Measurements from ENCODE around the gene PCYT1A. TPM values are rescaled to one million over a fixed set of nuclear protein-coding genes. Genes with fewer than 3 reads are reported as not detected.
"Not testable (repeated sequence)": the region's sequence is repeated elsewhere in the genome, so short reads cannot be mapped to it uniquely, and the experiment has no call there.

PCYT1A gene
- polyA plus RNA-seq, 12 donors: 37.1 to 49.7 (median 43.6) TPM; not detected in 1

- no peak for DNase-seq
Observed at GRCh38 chr3:196216681-196217211, 70.8 kb downstream of the PCYT1A start.

- no peak for DNase-seq
Observed at GRCh38 chr3:196216089-196216564, 71.4 kb downstream of the PCYT1A start, which contains the start of gene SLC51A. Gene SLC51A, plus strand, starts transcription at chr3:196216534. Its CDS starts 179 bp downstream, at chr3:196216713.

- DNase-seq: no peak
Observed at GRCh38 chr3:196215493-196216020, 72.0 kb downstream of the PCYT1A start.

DNA sequence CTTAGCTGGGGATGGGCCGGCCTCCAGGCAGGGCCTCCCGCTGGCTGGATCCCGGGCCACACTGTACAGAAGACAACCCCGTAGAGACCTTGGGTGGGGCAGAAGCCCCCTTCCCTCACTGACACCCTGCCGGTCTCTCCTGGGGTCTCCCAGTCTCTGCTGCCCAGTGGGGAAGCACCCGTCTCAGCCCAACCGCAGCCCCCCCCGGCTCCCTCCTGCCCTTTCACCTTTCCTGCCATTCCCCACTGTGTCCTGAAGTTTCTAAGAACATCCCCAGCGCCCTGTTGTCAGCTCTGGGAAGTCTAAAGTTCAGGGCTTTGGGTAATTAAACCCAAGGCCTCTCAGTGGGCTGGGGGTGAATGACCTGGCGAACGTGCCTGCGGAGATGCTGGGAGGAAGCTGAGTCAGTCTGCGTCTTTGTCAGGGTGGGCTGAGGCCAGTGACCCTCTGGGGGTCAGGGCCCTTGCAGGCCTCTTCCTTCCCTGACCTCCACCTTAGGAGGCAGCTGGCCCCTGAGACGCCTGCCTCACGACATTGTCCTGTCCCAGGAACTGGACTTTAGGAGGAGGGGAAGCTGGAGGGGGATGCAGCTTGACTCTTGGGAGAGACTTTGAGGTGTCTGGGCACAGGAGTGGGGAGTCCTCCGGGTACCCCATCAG is 72.6 kb downstream of the PCYT1A start:
- no peak for DNase-seq

DNA sequence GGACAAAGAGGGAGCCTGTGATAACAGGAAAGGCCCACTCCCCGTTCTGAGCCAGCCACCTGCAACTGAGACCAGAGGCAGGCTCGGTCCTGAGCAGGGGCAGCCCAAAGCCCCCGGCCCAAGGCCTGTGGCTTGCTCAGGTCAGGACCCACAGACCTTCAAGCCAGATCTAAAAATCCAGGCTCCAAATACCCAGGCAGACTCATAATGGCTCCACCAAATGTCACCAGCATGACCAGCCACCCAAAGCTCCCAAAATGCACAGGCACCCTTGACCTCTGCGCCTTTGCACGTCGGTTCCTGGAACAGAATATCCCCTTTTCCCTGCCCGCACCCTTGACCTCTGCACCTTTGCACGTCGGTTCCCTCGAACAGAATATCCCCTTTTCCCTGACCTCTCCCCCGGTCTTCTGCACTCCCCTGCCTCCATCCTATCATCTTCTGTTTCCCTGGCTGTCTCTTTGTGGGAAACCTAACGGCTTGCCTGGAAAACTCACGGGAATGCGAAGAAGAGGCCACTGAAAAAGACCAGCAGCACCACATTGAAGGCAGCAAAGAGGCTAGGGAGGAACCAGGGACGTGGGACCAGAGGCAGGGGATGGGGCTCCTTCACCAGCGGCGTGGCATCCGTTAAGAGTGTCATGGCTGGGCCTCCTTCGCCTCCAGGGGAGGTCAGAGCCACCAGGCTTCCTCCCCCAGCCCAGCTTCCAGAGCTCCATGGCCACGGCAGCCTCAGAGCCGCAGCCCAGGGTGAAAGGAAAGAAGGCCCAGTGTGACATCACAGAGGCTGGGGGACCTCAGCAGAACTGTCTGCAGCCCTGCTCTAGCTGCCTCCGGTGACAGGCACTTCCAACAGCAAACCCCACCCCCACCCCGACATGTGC is 76.6 kb downstream of the PCYT1A start, which contains the start of gene ZDHHC19:
ZDHHC19 (minus strand) TSS at position 728 of the 884 bp plus-strand sequence; CDS start at position 643, 85 bp downstream.
- no peak for DNase-seq

- DNase-seq: not testable (repeated sequence)
Observed at GRCh38 chr3:196209944-196210672, 77.4 kb downstream of the PCYT1A start.

GRCh38 chr3:196208942-196209695 is 78.4 kb downstream of the PCYT1A start:
- DNase-seq: no peak

DNA sequence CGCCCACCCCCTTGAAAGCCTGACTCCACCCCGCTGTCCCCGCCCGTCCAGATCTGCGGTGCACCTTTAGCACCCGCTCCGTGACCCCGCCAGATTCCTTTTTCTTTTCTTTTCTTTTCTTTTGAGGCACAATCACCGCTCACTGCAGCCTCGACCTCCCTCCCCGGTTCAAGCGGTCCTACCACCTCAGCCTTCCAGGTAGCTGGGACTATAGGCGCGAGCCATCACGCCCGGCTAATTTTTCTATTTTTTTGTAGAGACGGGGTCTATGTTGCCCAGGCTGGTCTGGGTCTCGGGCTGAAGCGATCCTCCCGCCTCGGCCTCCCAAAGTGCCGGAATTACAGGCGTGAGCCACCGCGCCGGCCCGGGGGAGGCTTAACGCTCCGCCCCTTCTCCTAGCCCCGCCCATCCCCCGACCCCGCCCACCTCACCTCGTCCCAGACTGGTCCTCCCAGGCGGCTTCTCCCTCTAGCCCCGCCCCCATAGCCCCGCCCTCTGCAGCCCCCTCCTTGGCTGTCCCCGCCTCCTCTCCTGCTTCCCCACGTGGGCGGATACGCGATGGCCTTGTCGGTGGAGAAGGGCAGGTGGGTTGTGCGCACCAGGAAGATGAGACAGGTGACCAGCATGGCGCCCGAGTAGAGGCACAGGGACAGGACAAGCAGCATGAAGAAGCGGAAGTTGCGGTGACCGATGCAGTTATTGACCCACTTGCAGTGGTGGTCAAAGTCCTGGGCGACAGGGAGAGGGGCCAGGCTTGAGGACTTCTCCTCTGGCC is 79.5 kb downstream of the PCYT1A start:
- DNase-seq: no peak

GRCh38 chr3:196207159-196207832 is 80.2 kb downstream of the PCYT1A start:
- no peak for DNase-seq

DNA sequence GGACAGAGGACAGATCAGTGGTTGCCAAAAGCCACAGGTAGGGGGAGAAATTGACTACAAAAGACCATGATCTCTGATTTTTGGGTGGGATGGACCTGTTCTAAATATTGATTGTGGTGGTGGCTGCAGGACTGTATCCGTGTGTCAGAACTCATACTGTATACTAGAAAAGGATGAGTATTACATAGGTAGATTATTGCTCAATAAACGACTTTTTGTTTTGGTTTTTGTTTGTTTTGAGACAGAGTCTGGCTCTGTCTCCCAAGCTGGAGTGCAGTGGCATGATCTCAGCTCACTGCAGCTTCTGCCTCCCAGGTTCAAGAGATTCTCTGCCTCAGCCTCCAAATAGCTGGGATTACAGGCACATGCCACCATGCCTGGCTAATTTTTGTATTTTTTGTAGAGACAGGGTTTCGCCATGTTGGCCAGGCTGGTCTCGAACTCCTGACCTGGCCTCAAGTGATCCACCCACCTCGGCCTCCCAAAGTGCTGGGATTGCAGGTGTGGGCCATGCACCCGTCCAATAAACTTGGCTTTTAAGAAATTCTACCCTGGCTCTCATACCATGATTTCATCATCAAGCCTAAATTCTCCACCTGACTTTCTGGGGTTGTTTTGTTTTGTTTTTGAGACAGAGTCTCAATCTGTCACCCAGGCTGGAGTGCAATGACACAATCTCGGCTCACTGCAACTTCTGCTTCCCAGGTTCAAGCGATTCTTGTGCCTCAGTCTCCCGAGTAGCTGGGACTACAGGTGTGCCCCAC is 81.9 kb downstream of the PCYT1A start:
- DNase-seq: not testable (repeated sequence)

DNA sequence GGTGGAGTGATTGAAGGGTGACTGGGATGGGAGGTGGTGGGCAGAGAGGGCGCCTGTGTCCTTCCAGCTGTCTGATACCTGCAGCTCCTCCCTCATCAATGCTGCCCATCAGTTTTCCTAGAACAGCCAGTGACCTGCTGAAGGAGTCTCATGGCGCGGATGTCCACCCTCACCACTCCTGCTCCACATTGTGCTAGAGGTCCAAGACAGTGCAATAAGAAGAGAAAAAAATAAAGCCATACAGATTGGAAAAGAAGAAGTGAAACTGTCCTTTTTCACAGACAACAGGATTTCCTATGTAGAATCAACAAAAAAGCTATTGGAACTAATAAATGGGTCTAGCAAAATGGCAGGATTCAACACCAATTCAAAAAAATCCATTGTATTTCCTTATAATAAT is 83.7 kb downstream of the PCYT1A start:
- no peak for DNase-seq

DNA sequence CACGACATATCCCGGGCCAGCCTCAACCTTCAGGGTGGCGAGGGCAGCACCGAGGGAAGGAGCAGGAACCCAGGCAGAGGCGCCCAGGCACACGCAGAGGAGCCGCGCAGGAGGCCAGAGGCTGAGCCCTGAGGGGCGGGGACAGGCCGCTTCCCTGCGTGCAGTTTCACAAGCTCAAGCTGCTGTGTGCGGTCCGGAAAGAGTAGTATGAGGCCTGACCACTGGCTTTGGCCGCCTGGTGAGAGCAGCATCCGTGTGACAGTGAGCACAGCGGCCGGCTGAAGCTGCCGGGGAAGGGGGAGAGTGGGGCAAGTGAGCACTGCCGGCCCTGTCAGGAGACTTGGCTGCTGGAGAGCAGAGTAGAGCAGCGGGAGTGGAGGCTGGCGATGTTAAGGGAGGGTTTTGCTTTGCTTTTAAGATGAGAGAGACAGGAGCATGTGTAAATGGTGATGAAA is 85.0 kb downstream of the PCYT1A start:
- no peak for DNase-seq

GRCh38 chr3:196198771-196199753 is 88.5 kb downstream of the PCYT1A start:
- DNase-seq: no peak

DNA sequence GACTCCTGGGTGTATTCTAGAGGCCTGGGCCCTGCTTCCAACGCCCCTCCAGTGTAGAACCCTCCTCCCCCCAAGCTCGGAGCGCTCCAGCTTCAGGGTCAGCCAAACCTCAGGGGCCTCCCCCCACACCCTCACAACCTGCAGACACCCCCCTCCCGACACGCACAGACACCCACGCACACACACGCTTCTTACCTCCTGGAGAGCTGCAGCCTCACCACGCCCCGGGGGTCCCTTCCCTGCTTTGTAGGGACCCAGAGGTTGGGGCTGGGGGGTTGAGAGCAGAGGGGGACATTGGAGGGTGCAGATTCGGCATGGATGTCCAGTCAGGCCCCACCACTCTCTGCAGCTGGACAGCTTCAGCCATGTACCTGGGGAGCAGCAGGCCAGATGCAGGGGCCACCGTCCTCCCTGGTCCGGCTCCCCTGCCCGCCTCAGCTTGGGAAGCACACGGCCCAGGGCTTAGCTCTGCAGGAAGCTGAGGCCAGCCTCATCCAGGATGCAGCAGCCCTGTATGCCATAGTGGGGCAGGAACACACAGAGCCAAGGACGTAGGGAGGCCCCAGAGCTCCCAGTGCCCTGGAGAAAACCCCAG is 89.3 kb downstream of the PCYT1A start:
- no peak for DNase-seq

GRCh38 chr3:196197524-196197923 is 90.0 kb downstream of the PCYT1A start:
- DNase-seq: no peak

- no peak for DNase-seq
Observed at GRCh38 chr3:196195664-196196265, 91.8 kb downstream of the PCYT1A start.

All from muscle of arm (tissue), 12 donors.